HepG2 (cell line): Measurements from ENCODE around the gene IFT27. TPM values are rescaled to one million over a fixed set of nuclear protein-coding genes. Genes with fewer than 3 reads are reported as not detected.

Experiments
- ATAC-seq: fragments of 200-7000 bp; cut with Tn5 transposase; 3 replicates; pipeline ENCODE4 v1.9.1; 2020; ENCODE audit warnings: mild to moderate bottlenecking, moderate library complexity
- BruUV-seq: library from RNA; stranded (reverse); fragments of 400-500 nt; replicated peaks from 2 replicates; lab custom pipeline; 2021; lab: Mats Ljungman, UMichigan
- CTCF ChIA-PET: fragments of 300-600 bp; formaldehyde crosslinking; extraction: SDS; loops from one replicate; lab custom pipeline; 2021; ENCODE audit warnings: low total read pairs, inconsistent platforms, low intra/inter-chr PET ratio; lab: Yijun Ruan, JAX
- POLR2A ChIA-PET: fragments of 350-600 bp; sonication (Branson Sonifier 250); formaldehyde crosslinking; loops from one replicate; lab custom pipeline; 2020; ENCODE audit warnings: antibody characterized with exemption, inconsistent platforms; lab: Yijun Ruan, JAX
- DNase-seq: peaks from one replicate; pipeline ENCODE4 v3.0.0-alpha.2; 2015; ENCODE audit warnings: low spot score
- FAIRE-seq: peaks from 3 replicates; lab custom pipeline; 2011; peaks lifted over from hg19 to GRCh38; lab: Jason Lieb, UNC
- H2AFZ ChIP-seq: one replicate; pipeline ENCODE4 v1.6.1; 2011; ENCODE audit warnings: low read length, inconsistent platforms
- H3K27ac ChIP-seq: fragments of 300-600 bp; 3 replicates; pipeline ENCODE4 v1.8.0; 2011; ENCODE audit warnings: mixed run types, mild to moderate bottlenecking, mixed read lengths, low read length, inconsistent platforms; ENCODE audit not compliant: insufficient read depth; ENCODE audit errors: extremely low read length
- H3K27me3 ChIP-seq, 2 experiments: fragments of 200-600 bp in 1 of 2; 2 replicates in 1 of 2; 3 replicates in 1 of 2; pipeline versions ENCODE4 v1.6.0 to v1.8.0; 2011; ENCODE audit warnings: low read length in 2 of 2, mild to moderate bottlenecking in 2 of 2, moderate library complexity in 2 of 2, inconsistent platforms in 1 of 2; ENCODE audit not compliant: insufficient read depth in 2 of 2, control insufficient read depth in 1 of 2
- H3K36me3 ChIP-seq, 2 experiments: fragments of 200-600 bp in 1 of 2; replicated peaks in 1 of 2; 2 replicates in 1 of 2; 3 replicates in 1 of 2; pipeline versions ENCODE4 v1.5.1 to v1.8.0; 2011; ENCODE audit warnings: low read length in 2 of 2, inconsistent platforms in 1 of 2; ENCODE audit not compliant: insufficient read depth in 2 of 2, control insufficient read depth in 1 of 2
- H3K4me1 ChIP-seq: 2 replicates; pipeline ENCODE4 v1.5.1; 2012; ENCODE audit warnings: low read length, inconsistent platforms; ENCODE audit not compliant: insufficient read depth
- H3K4me2 ChIP-seq: 2 replicates; pipeline ENCODE4 v1.6.0; 2011; ENCODE audit warnings: low read depth, low read length, inconsistent platforms
- H3K4me3 ChIP-seq, 3 experiments: fragments of 200-600 bp in 1 of 3; sonication (generic), shearing (Covaris generic) in 1 of 3; replicated peaks in 1 of 3; 2 replicates each; pipeline ENCODE4 v1.5.1; 2011 to 2016; ENCODE audit warnings: low read length in 3 of 3, inconsistent platforms in 2 of 3, low read depth in 2 of 3, mild to moderate bottlenecking in 2 of 3, control low read depth in 1 of 3, mixed read lengths in 1 of 3; ENCODE audit not compliant: insufficient read depth in 1 of 3
- H3K79me2 ChIP-seq: one replicate; pipeline ENCODE4 v1.6.1; 2011; ENCODE audit warnings: low read length, inconsistent platforms; ENCODE audit not compliant: insufficient read depth
- H3K9ac ChIP-seq: 2 replicates; pipeline ENCODE4 v1.6.0; 2011; ENCODE audit warnings: mild to moderate bottlenecking, low read depth, low read length, inconsistent platforms; ENCODE audit not compliant: insufficient read depth
- H3K9me3 ChIP-seq: 2 replicates; pipeline ENCODE4 v1.5.1; 2012; ENCODE audit warnings: mild to moderate bottlenecking, low read length
- H4K20me1 ChIP-seq: 2 replicates; pipeline ENCODE4 v1.6.0; 2011; ENCODE audit warnings: inconsistent platforms, mild to moderate bottlenecking, low read length, moderate library complexity; ENCODE audit not compliant: insufficient read depth
- CEBPG ChIP-seq: IDR thresholded peaks from 2 replicates; pipeline ENCODE4 v1.6.1; 2016
- CREB1 ChIP-seq, 2 experiments: fragments of 450-650 bp in 1 of 2; IDR thresholded peaks; 2 replicates each; pipeline ENCODE4 v1.6.1; 2016 to 2017; ENCODE audit warnings: control low read depth in 1 of 2, mild to moderate bottlenecking in 1 of 2, missing compliant biosample characterization in 1 of 2, missing genetic modification characterization in 1 of 2
- FOXC1 ChIP-seq: sonication (generic); formaldehyde crosslinking; IDR thresholded peaks from 2 replicates; pipeline ENCODE4 v1.8.0; 2022; ENCODE audit warnings: mild to moderate bottlenecking, missing genetic modification reagents, borderline replicate concordance
- KLF9 ChIP-seq: IDR thresholded peaks from 2 replicates; pipeline ENCODE4 v1.6.1; 2016; ENCODE audit warnings: low read depth
- MXD4 ChIP-seq: IDR thresholded peaks from 2 replicates; pipeline ENCODE4 v1.6.1; 2016; ENCODE audit warnings: mild to moderate bottlenecking, missing biosample characterization, missing genetic modification reagents
- POLR2AphosphoS2 ChIP-seq: IDR thresholded peaks from 2 replicates; pipeline ENCODE4 v1.6.1; 2011; ENCODE audit warnings: low read depth, low read length, improper control_type of control experiment
- RFXANK ChIP-seq: IDR thresholded peaks from 2 replicates; pipeline ENCODE4 v1.6.1; 2016
- RNF2 ChIP-seq: fragments of 450-650 bp; conservative IDR thresholded peaks from 2 replicates; pipeline ENCODE4 v1.6.1; 2016; ENCODE audit warnings: low read depth
- SP140L ChIP-seq: sonication (generic); formaldehyde crosslinking; IDR thresholded peaks from 2 replicates; pipeline ENCODE4 v1.4.0; 2020; ENCODE audit warnings: missing genetic modification reagents, borderline replicate concordance
- TSC22D2 ChIP-seq: sonication (generic); formaldehyde crosslinking; IDR thresholded peaks from 2 replicates; pipeline ENCODE4 v1.5.1; 2020; ENCODE audit warnings: missing genetic modification reagents, mild to moderate bottlenecking, borderline replicate concordance
- ZNF367 ChIP-seq: sonication (generic); formaldehyde crosslinking; IDR thresholded peaks from 2 replicates; pipeline ENCODE4 v1.4.0; 2020; ENCODE audit warnings: missing genetic modification reagents, borderline replicate concordance
- WGBS: methylation state at CpG from one replicate; pipeline ENCODE4 v1.1.6; 2017; ENCODE audit warnings: low lambda C conversion rate; 5-methylcytosine and 5-hydroxymethylcytosine counted together
- in situ Hi-C: cut with HindIII; loops from 2 replicates; pipeline ENCODE4 v1.10.0; 2017; ENCODE audit warnings: low pct_unique_long_range_greater_than_20kb; ENCODE audit not compliant: extremely low pct_ligation_motif_present
- intact Hi-C: fragments of 100-400 bp; cut with micrococcal nuclease; formaldehyde crosslinking; loops from one replicate; pipeline ENCODE4 v1.10.0; 2022; ENCODE audit not compliant: unreplicated experiment
- polyA plus RNA-seq, 8 experiments: library from polyadenylated mRNA; depleted of rRNA in 3 of 8; stranded (reverse) in 7 of 8; unstranded in 1 of 8; fragments of >200 nt; fragmentation: Illumina TruSeq in 4 of 8; extraction: Trizol in 4 of 8; gene quantifications; 2 replicates each; pipeline versions ENCODE4 v1.2.1 to v1.2.3, GENCODE V29; 2011 to 2016; ENCODE audit warnings: low read depth in 4 of 8, missing spikeins in 1 of 8, mixed read lengths in 1 of 8; ENCODE audit not compliant: insufficient read depth in 1 of 8
- total RNA-seq, 5 experiments: library from RNA; depleted of rRNA; stranded (reverse); fragments of >200 nt; fragmentation: Illumina TruSeq; extraction: Trizol; gene quantifications; 2 replicates each; pipeline ENCODE4 v1.2.3, GENCODE V29; 2016; ENCODE audit warnings: low read depth in 1 of 5
- TF ChIP-seq, protein P1 (sequence below): sonication (generic); formaldehyde crosslinking; IDR thresholded peaks from 2 replicates; pipeline ENCODE4 v1.8.0; 2022; ENCODE audit warnings: mild to moderate bottlenecking, missing genetic modification reagents, borderline replicate concordance

The IFT27 gene
- total and polyA plus RNA-seq, 2 of the 13 experiments (the other 11 are each of a cell fraction or from before 2014, with no cell fraction given): 0.25 to 0.33 TPM

DNA sequence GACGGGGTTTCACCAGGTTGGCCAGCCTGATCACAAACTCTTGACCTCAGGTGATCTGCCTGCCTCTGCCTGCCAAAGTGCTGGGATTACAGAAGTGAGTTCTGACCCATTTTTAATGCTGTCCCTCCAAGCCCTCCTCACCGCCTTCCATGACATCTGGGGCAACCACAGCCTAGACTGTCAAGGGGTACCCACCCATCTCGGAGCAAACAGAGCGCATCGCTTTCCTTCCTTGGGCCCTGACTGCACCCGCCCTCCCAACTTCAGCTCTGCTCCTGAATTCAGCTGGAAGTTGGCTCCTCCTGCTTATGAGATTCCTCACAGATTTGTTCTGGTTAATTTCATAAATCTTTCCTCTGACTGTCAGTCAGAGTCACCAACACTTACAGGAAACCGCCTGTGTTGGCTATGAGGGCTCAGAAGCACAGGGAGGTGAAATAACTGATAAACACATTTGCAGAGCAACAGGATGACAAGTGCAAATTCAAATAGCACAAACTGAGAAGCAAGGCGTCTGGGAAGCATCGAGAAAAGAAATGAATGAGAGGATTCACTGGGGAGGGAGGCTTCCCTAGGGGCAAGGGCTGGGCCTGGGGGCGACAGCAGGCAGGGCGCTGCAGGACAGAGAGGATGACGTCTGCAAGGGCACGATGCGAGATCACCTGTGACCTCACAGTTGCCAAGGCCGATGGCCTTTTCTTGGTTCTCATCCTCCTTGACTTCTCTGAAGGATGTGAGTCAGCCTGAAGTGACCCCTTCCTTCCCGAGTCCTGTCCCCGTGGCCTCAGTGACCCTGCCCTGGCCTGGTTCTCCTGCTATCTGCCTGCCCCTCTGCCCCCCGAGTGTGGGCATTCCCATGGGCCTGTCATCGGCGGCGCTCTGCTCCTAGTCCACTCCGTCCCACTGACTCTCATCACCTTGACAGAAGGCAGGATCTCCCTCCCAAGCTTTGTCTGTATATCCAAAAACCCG, 6.1 kb downstream of the IFT27 start:
- Histone ChIP-seq H3K79me2 (no peaks in the 10 kb centered on the region), H3K36me3 (no peaks in the 10 kb centered on the region), H3K27me3 (peaks cover 4 to 40% of the 10 kb centered on the region in 2 experiments; a peak in 4 of 5 replicates), H2AFZ (no peak overlapping the region), H4K20me1 (no peaks in the 10 kb centered on the region), H3K27ac (no peak overlapping the region), H3K4me3 (no peak overlapping the region), H3K4me1 (no peaks in the 10 kb centered on the region), H3K9me3 (no peaks in the 10 kb centered on the region), H3K4me2 (no peak overlapping the region), H3K9ac (no peak overlapping the region)
- POLR2A ChIA-PET: no interaction called here
- in situ Hi-C loops: loop anchor here (10.0 kb wide), 1 partner anchor 225 kb away; no protein-coding TSS in a partner anchor
- CTCF ChIA-PET: no interaction called here
- BruUV-seq: no TSS peak
- FAIRE-seq: no peak
- no peak for ATAC-seq
- TF ChIP-seq MXD4 (CRISPR knock-in tag) (no peak), CREB1 (IDR thresholded peaks at IDR 0.05) (0 out of 2 replicates have a peak, but pooled peaks have one; percentile 39), CREB1 (CRISPR knock-in tag; IDR thresholded peaks at IDR 0.05) (no peak)
- WGBS: 13% methylated on average over 17 of the region's 23 CpGs
- intact Hi-C loops: loop anchor here (10.0 kb wide), 1 partner anchor 225 kb away; no protein-coding TSS in a partner anchor
- no peak for DNase-seq

DNA sequence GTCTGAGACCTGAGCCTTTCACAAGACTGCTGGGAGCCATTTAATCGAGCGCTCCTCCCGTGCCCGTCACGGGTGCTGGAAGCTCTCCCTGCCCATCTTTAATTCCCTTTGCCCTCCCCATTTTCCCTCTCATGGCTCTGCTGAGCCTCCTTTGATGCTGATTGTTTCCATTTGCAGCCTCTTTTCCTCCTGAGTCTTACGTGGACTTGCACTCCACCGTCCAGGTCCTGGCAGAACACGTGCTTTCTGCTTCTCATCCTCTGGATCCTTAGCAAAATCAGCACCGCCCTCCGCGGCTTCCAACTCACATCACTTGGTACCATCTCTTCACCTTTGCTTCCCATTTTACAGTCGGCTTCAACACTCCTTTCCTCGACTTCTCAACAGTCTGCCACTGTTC, 7.3 kb downstream of the IFT27 start:
- Histone ChIP-seq H3K36me3 (no peaks in the 10 kb centered on the region), H3K27me3 (peaks cover 4 to 52% of the 10 kb centered on the region in 2 experiments; a peak in 4 of 5 replicates), H4K20me1 (no peaks in the 10 kb centered on the region), H3K9ac (no peak overlapping the region), H3K27ac (no peak overlapping the region), H3K4me1 (no peaks in the 10 kb centered on the region), H3K4me2 (no peak overlapping the region), H2AFZ (no peak overlapping the region), H3K9me3 (no peaks in the 10 kb centered on the region), H3K4me3 (no peak overlapping the region), H3K79me2 (no peaks in the 10 kb centered on the region)
- in situ Hi-C loops: no loop called here
- no peak for FAIRE-seq
- WGBS: 40% methylated on average over 13 of the region's 13 CpGs
- TF ChIP-seq TSC22D2 (CRISPR knock-in tag) (no peak), ZNF367 (no peak), CEBPG (no peak), POLR2AphosphoS2 (no peak), KLF9 (CRISPR knock-in tag) (no peak), SP140L (no peak), RFXANK (no peak), RNF2 (no peak), FOXC1 (no peak)
- TF ChIP-seq, protein P1, sequence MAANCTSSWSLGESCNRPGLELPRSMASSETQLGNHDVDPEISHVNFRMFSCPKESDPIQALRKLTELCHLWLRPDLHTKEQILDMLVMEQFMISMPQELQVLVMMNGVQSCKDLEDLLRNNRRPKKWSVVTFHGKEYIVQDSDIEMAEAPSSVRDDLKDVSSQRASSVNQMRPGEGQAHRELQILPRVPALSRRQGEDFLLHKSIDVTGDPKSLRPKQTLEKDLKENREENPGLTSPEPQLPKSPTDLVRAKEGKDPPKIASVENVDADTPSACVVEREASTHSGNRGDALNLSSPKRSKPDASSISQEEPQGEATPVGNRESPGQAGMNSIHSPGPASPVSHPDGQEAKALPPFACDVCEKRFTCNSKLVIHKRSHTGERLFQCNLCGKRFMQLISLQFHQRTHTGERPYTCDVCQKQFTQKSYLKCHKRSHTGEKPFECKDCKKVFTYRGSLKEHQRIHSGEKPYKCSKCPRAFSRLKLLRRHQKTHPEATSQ (CRISPR knock-in tag): no peak
- CTCF ChIA-PET: no interaction called here
- no TSS peak for BruUV-seq
- POLR2A ChIA-PET: no interaction called here
- ATAC-seq: no peak
- intact Hi-C loops: no loop called here
- no peak for DNase-seq
